ENCODE measurements around the gene AAMP.

Gene AAMP

GRCh38 chr2:218293715-218294429 is 23.9 kb upstream of the AAMP start:
- DNase-seq: no peak

DNA sequence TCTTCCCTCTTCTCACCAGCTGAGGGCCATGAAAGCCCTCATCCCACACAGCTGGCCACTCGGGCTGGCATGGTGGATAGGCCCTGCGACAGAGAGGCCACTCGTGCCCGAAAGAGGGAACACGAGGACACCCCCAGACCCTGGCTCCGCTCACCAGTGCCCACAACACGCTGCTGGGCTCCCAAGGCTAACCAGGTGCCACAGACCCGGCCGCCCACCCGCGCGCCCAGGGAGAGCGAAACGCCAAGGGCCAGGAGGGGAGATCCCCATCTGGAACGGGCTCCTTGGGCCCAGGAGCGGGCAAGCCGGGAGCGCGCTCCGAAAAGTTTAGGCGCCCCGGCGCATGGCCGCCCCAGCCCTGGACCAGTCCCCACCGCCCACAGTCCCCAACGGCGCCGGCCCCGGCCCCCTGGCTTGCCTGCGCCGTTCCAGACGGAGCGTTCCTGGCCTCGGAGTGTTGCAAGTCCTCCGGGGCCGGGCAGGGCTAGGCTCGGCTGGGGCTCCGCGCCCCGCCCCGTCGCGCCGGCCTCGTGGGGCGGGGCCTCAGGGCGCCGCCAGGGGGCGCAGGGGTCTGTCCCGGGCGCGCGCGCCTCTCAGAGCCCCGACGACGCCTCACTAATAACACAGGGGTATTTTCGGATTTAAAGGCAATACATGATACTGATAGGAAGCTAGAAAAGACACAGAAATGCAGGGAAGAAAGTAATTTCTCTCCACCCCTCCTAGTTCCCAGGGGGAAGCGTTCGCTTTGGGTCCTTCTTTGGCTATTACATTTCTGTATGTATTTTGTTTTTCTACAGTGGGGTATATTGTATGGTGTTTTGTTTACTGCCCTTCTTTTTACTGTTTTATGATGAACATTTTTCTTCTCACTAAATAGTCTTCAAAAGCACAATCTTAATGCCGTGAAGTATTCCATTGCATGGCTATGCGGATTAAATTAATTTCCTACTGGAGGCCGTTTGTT is 22.4 kb upstream of the AAMP start, which contains the start of gene TMBIM1:
TSS of gene TMBIM1 (minus strand) at position 456 of the 967 bp plus-strand sequence. CDS start 10,362 bp downstream, outside the sequence.
- no peak for DNase-seq

DNA sequence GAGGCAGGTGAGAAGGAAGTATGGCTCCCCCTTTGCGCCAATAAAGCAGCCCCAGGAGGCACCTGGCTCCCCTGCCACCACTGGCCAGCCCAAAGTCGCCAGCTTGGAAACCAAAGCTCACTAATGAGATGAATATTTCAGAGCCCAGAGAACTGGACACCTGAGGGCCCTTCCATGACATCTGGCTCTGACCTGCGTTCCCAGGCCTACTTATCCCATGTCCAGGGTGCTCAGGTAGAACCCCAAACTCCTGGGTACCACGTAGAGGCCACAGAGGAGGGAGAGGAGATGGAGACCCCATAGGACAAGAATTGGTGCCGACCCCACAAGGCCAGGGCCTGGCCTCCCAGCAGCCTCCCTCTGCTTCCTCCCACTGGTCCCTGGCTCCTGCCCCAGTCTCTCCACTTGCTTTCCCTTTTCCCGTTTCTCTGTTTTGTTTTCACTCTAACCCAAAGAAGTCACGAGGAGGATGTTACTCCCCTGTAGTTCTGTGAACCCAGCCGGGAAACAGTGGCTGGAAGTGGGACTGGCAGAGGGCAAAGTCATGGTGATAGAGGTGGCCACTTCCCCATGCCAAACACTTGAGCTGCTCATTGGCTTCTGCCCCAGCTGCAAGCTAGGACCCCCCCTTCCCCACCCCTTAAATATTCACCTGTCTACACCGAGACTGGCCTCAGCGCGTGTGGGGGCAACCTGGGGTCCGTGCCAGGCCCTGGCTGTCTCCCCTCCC is 21.5 kb upstream of the AAMP start:
- no peak for DNase-seq

- no peak for DNase-seq
Observed at GRCh38 chr2:218290316-218291261, 20.7 kb upstream of the AAMP start.

GRCh38 chr2:218289639-218290315 is 19.8 kb upstream of the AAMP start:
- DNase-seq: no peak

GRCh38 chr2:218286570-218287459 is 16.9 kb upstream of the AAMP start:
- DNase-seq: peak; percentile 19

GRCh38 chr2:218285604-218286003 is 15.7 kb upstream of the AAMP start:
- no peak for DNase-seq

GRCh38 chr2:218284106-218284811 is 14.3 kb upstream of the AAMP start:
- DNase-seq: no peak

DNA sequence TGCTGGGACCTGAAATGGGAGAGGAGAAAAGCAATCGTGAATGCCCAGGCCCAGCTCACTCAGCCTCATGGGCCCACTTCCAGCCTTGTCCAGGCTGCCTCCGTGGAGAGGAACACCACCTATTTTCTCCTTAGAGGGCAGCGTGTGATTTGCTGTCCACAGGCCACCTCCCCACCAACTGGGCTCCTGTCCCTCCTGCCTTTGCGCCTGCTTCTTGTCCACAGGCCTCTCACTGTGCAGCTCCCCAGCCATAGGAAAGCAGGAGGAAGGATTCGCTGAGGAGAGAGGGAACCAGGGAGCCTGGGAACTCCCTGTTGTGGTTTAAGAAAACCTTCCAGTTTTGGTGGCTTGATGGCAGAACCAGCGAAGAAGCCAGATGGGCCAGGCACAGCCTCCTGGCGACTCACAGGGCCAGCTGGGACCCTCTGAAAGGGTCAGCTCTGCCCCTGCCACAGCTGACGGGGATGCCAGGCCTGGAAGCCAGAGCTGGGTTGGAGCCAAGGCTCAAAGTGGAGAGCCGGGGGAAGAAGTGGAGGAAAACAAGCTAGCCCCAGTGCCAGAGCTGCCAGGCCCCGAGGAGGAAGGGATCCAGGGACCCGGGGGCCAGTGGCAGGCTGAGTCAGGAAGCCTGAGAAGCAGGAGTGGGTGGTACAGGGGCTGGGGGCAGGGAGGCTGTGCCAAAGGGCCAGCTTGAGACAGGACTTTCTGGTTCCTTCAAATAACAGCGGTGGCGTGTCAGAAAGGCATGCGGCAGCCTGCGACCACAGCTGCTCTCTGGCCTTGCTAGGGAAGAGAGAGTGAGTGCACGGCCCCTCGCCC is 12.4 kb upstream of the AAMP start:
- no peak for DNase-seq

GRCh38 chr2:218281449-218281848 is 11.5 kb upstream of the AAMP start:
- no peak for DNase-seq

- no peak for DNase-seq
Observed at GRCh38 chr2:218280260-218280870, 10.4 kb upstream of the AAMP start.

DNA sequence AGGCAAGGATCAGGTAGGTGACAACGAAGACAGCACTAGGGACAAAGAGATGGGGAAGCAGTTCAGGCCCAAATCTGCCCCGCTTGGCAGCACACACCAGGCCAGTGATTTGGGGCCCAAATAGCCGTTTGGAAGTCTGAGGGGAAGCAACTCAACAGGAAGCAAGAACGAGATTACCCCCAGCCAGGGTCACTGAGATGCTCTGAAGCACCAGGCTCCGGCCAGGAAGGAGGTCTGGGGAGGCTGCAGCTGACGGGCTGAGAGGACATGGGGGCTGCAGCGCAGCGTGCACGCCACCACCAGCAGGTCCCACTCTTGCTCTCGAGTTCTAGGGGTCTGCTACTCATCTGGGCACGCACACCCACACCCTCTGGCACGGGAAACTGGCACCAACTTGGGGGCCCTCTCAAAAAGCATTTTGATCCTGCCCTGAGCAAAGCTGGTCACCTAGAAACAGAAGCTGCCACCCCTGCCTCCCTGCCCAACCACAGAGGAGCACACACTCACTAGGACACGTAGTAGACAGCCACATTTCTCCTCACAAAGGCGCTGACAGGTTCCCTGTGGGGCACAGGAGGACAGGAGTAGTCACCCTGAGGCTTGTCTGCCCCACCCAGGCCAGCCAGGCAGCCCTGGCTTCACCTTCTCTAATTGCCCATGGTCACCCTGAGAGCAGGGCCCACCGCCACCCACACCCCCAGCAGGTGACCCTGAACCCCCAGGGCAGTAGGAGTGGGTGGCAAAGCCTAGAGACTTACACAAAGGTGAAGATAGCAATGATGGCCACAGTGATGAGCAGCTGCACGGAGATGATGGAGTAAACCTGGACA is 8.8 kb upstream of the AAMP start:
- DNase-seq: no peak

- DNase-seq: no peak
Observed at GRCh38 chr2:218277921-218278320, 8.0 kb upstream of the AAMP start.

DNA sequence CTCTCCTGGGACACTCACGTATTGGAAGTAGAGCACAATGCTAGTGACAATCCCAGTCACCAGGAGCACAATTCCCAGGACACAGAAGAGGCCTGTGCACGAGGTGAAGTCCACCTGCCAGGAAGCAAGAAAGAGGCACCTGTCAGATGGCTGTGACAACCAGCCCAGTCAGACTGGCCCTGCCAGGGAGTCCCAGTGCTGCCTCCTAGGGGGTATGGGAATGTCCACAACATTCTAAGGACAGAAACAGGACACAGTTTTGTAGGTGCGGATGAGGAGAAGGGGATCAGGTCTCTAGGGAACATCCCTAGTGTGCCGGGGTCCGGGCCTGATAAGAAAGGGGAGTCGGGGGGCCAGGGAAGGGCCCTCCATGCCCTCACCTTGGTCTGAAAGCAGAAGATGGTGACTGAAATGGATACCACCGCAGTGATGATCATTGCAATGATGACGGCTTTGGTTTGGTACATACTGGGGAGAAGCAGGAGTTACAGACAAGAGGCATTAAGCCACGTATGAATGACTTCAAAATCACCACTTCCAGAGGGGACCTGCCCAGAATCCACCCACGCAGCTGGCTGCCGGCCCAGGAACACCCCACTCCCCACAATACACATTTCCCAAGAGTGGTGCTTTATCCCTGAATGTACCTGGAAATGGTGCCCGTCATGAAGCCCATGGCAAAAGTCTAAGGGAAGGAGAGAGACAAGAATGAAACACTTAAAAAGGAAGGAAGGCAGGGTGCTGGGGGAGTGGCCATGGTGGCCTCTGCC is 7.2 kb upstream of the AAMP start:
- no peak for DNase-seq

GRCh38 chr2:218275371-218276072 is 5.6 kb upstream of the AAMP start:
- no peak for DNase-seq

- DNase-seq: no peak
Observed at GRCh38 chr2:218274586-218274985, 4.6 kb upstream of the AAMP start.

Measured in SHP77 treated with DMSO at 0.1 percent for 48 hours (cell line).